SHP77 (cell line): ENCODE data around the gene ETV4.
A peak's percentile ranks its signal among the peaks of the same experiment; 100 is the strongest.

Experiments
- DNase-seq, 2 experiments: peaks; one replicate each; lab custom pipeline; 2025; lab: John Stamatoyannopoulos, UW

The ETV4 gene

GRCh38 chr17:43546319-43547188, at the start of gene ETV4:
Gene ETV4 (minus strand): TSS chr17:43546340. CDS start chr17:43545617, 723 bp downstream.
- DNase-seq: peak; percentile 77 to 89

GRCh38 chr17:43595466-43595865, 49.3 kb upstream of the ETV4 start:
- no peak for DNase-seq

GRCh38 chr17:43591779-43592562, 45.8 kb upstream of the ETV4 start:
- no peak for DNase-seq

- no peak for DNase-seq
Measured at GRCh38 chr17:43591001-43591400, 44.9 kb upstream of the ETV4 start.

- DNase-seq: no peak
Measured at GRCh38 chr17:43588664-43589435, 42.7 kb upstream of the ETV4 start.

- DNase-seq: no peak
Measured at GRCh38 chr17:43588121-43588520, 42.0 kb upstream of the ETV4 start.

- no peak for DNase-seq
Measured at GRCh38 chr17:43587647-43588046, 41.5 kb upstream of the ETV4 start.

GRCh38 chr17:43584666-43585102, 38.5 kb upstream of the ETV4 start:
- no peak for DNase-seq

GRCh38 chr17:43583332-43583731, 37.2 kb upstream of the ETV4 start:
- DNase-seq: no peak

GRCh38 chr17:43581613-43582012, 35.5 kb upstream of the ETV4 start:
- no peak for DNase-seq

GRCh38 chr17:43581130-43581529, 35.0 kb upstream of the ETV4 start:
- DNase-seq: no peak

- DNase-seq: no peak
Measured at GRCh38 chr17:43579566-43580140, 33.5 kb upstream of the ETV4 start.

GRCh38 chr17:43578699-43579565, 32.8 kb upstream of the ETV4 start:
- peak in 1 of 2 experiments; percentile 53 for DNase-seq

GRCh38 chr17:43578404-43578698, 32.2 kb upstream of the ETV4 start:
- DNase-seq: no peak

GRCh38 chr17:43577664-43578403, 31.7 kb upstream of the ETV4 start:
- DNase-seq: no peak

GRCh38 chr17:43576563-43577229, 30.6 kb upstream of the ETV4 start:
- peak; percentile 50 to 72 for DNase-seq

GRCh38 chr17:43574896-43575525, 28.9 kb upstream of the ETV4 start:
- DNase-seq: no peak

- DNase-seq: no peak
Measured at GRCh38 chr17:43574348-43574747, 28.2 kb upstream of the ETV4 start.

- DNase-seq: no peak
Measured at GRCh38 chr17:43573579-43574321, 27.6 kb upstream of the ETV4 start.
